ENCODE data around the gene VDAC2.

DNA sequence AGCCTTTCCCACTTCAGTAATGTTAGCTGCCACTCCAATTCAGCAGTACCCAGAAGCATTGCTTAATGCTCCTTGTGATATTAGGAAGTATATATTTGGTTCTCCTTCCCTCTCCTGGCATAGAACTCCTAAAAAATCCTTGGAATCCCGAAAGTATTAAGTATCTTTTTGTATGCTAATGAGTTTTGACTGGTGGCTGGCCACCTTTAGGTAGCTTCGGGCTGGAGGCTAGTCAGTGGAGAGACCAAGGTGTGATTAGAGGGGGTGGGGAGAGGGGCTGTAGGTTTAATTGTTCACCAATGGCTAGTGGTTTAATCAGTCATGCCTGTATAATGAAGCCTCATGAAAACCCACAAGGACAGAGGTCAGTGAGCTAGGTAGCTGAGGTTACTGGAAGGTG lies 12.9 kb downstream of the VDAC2 start:
- TF ChIP-seq POLR2A (IDR thresholded peaks at IDR 0.05; ENCODE audit: low read depth, low read length): no peak
- TF ChIP-seq POLR2AphosphoS5 (IDR thresholded peaks at IDR 0.05; ENCODE audit: low read depth, low read length): no peak
- no peak for TF ChIP-seq TAF1 (IDR thresholded peaks at IDR 0.05; ENCODE audit: low read depth, low read length)

All from GM12891 (cell line).